HG02840 (cell line): ENCODE results near the gene BICD1.
A peak's percentile ranks its signal among the peaks of the same experiment; 100 is the strongest.

ENCODE experiments used
- ATAC-seq: cut with Tn5 transposase; IDR thresholded peaks from one replicate; pipeline ENCODE4 v1.9.1; 2021; ENCODE audit warnings: mild to moderate bottlenecking, moderate library complexity, moderate number of reproducible peaks; ENCODE audit not compliant: unreplicated experiment, low FRiP score

The BICD1 gene

GRCh38 chr12:32233568-32233967 lies 126.9 kb downstream of the BICD1 start:
- ATAC-seq, result no peak

GRCh38 chr12:32235251-32235650 lies 128.6 kb downstream of the BICD1 start:
- no peak for ATAC-seq

GRCh38 chr12:32240162-32240561 lies 133.5 kb downstream of the BICD1 start:
- no peak for ATAC-seq

GRCh38 chr12:32240831-32241230 lies 134.2 kb downstream of the BICD1 start:
- ATAC-seq, result no peak

GRCh38 chr12:32242641-32243040 lies 136.0 kb downstream of the BICD1 start:
- ATAC-seq, result no peak

- ATAC-seq, result no peak
These were observed 141.9 kb downstream of the BICD1 start for GRCh38 chr12:32248441-32249140.

- ATAC-seq, result no peak
These were observed 143.1 kb downstream of the BICD1 start for GRCh38 chr12:32249777-32250176.

GRCh38 chr12:32252199-32253073 lies 145.8 kb downstream of the BICD1 start:
- peak; percentile 77 for ATAC-seq

- ATAC-seq, result no peak
These were observed 146.6 kb downstream of the BICD1 start for GRCh38 chr12:32253154-32253790.

GRCh38 chr12:32254260-32254956 lies 147.8 kb downstream of the BICD1 start:
- ATAC-seq, result no peak

- ATAC-seq, result no peak
These were observed 148.9 kb downstream of the BICD1 start for GRCh38 chr12:32255588-32255987.

- ATAC-seq, result no peak
These were observed 151.2 kb downstream of the BICD1 start for GRCh38 chr12:32257695-32258496.

GRCh38 chr12:32260696-32261095 lies 154.0 kb downstream of the BICD1 start:
- no peak for ATAC-seq

- ATAC-seq, result no peak
These were observed 155.0 kb downstream of the BICD1 start for GRCh38 chr12:32261638-32262037.

- ATAC-seq, result peak; percentile 70
These were observed 158.3 kb downstream of the BICD1 start for GRCh38 chr12:32264961-32265360.

GRCh38 chr12:32265456-32265855 lies 158.8 kb downstream of the BICD1 start:
- ATAC-seq, result no peak

- ATAC-seq, result no peak
These were observed 159.3 kb downstream of the BICD1 start for GRCh38 chr12:32265951-32266350.

GRCh38 chr12:32266756-32267155 lies 160.1 kb downstream of the BICD1 start:
- no peak for ATAC-seq

- no peak for ATAC-seq
These were observed 164.4 kb downstream of the BICD1 start for GRCh38 chr12:32270818-32271710.
